ENCODE measurements around the gene GALNT2.

DNA sequence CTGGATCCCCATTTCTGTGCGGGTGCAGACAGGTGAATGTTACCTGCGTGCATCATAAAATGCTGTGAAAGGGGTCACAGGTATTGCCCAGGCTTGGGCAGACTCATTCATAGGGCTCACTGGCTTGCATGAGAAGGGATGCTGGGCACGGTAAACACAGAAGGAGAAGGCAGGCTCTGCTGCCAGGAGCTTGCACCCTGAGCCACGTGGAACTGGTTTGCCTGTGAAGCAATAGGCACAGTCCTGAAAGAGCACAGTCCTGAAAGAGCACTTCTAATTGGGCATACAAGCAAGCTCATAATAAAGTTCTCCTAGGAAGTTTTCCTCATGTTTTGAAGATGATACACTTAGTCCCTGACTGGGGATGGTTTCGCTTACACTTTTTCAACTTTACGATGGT, 40.9 kb downstream of the GALNT2 start:
- TF ChIP-seq EP300 (IDR thresholded peaks at IDR 0.05), result no peak
- TF ChIP-seq, protein P1, sequence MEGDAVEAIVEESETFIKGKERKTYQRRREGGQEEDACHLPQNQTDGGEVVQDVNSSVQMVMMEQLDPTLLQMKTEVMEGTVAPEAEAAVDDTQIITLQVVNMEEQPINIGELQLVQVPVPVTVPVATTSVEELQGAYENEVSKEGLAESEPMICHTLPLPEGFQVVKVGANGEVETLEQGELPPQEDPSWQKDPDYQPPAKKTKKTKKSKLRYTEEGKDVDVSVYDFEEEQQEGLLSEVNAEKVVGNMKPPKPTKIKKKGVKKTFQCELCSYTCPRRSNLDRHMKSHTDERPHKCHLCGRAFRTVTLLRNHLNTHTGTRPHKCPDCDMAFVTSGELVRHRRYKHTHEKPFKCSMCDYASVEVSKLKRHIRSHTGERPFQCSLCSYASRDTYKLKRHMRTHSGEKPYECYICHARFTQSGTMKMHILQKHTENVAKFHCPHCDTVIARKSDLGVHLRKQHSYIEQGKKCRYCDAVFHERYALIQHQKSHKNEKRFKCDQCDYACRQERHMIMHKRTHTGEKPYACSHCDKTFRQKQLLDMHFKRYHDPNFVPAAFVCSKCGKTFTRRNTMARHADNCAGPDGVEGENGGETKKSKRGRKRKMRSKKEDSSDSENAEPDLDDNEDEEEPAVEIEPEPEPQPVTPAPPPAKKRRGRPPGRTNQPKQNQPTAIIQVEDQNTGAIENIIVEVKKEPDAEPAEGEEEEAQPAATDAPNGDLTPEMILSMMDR (IDR thresholded peaks at IDR 0.05), result no peak
